GM12874 (cell line): ENCODE measurements around the gene SHROOM4.

ENCODE experiments used
- CTCF ChIP-seq: IDR thresholded peaks from 2 replicates; pipeline ENCODE4 v1.5.1; 2011; ENCODE audit warnings: low read depth, mild to moderate bottlenecking, control low read depth, low read length, moderate library complexity; ENCODE audit not compliant: insufficient read depth

The SHROOM4 gene

GRCh38 chrX:50626432-50626831 is 187.6 kb downstream of the SHROOM4 start:
- no peak for TF ChIP-seq CTCF

DNA sequence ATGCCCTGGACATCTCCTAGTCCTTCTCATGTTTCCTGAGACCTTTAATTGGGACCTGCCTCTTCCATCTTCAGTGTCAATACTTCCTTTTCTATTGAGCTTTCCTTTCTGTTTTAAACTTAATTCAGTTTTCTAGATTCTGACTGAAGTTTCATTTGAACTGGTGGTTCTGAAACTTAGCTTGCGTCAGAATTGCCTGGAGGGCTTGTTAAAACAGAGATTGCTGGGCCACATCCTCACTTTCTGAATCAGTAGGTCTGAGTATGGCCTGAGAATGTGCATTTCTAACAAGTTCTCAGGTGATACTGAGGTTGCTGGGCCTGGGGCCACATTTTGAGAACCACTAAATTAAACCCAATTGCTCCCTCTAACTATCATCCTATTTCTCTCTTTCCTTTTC is 191.2 kb downstream of the SHROOM4 start:
- no peak for TF ChIP-seq CTCF

DNA sequence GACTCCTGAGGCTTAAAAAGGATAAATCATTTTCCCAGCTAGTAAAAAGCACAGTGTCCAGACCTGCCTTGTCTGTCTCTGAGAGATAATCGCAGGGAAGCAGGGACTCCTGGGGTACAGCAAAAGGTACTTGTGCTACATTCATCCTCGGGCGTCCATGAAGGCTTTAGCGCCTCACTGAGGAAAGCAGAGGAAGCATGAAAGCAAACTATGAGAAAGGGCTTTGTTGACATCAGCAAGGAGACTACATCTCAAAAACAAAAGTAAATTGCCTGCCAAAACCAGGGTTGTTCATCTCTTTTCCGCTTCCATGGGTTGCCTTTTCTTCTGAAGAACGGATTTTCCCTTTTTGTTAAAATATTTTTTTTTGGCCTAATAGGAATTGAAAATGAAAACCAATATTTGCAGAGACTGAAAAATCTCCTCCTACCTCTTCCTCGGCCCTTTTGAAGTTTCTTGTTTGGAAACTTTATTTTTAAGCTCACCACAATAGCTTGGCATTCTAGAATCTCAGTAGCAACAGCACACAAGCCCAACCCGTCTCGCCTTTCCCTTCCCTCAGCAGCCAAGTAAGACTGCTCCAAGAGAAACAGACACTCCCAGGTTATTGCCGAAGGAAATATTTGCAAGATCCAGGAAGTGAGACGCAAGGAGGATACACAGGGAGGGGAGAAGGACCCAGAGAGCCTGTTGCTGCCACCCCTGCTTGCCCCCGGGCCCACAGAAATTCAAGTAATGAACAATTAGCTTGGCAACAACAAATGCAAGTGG is 195.0 kb downstream of the SHROOM4 start:
- TF ChIP-seq CTCF, result no peak

DNA sequence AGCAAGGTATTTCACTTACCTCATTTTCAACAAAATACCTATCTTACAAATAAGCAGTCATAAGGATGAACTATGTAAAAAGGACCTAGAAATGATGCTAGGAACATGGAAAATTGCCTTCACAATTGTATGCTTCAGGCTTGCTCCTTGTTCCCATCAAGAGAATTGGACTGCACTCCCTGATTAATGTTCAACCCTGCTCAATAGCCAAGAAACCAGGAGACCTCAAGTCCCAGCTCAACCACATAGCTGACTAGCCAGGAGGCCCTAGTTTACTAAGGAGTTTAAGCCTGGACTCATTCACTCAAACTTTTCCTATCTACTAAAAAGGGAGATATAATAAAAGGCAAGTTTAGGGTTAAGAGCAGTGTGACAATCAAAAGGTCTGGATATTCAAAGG is 196.8 kb downstream of the SHROOM4 start:
- no peak for TF ChIP-seq CTCF

DNA sequence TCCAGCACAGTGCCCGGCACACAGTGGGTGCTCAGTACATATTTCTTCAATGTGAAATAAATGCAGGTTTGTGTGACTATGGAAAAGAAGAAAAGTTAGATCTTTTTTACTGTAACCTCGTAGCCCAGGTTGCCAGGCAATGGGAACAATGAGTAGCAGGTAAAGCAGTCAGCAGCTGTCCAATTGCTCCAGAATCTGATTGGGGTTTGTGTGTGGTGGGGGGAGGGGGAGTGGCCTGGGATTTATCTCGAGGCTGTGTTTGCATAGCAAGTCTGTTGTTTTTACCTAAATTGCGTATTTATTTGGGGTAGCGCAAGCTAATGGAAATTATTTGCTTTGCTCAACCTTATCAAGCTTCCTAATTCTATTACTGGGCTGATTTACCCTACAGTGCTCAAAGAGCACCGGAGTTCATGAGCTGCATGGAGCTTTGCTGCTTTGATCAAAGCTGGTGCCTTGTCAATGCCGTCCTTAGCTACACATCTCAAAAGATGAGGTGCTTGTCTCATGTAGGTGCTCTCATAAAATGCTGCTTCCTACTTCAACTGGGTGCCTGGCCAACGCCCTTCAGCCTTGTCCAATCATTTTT is 198.3 kb downstream of the SHROOM4 start:
- no peak for TF ChIP-seq CTCF

DNA sequence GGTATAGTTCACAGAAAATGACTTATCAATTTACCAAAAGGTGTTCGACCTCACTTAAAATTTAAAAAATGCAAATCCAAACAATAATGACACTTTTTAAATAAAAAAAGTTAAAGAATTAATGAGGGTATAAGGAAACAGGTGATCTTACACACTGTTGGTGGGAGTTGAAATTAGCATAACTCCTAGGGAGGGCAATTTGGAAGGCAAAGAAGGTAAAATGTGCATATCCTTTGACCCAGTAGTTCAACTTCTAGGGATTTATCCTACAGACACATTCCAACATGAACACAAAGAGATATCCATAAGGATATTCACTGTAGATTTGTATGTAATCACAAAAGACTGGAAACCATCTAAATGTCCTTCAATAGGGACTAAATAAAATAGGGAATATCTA is 199.5 kb downstream of the SHROOM4 start:
- no peak for TF ChIP-seq CTCF

- TF ChIP-seq CTCF, result no peak
These were observed 200.1 kb downstream of the SHROOM4 start for GRCh38 chrX:50613846-50614245.
